ENCODE results near the gene PCDH1. TPM values are rescaled to one million over a fixed set of nuclear protein-coding genes. Genes with fewer than 3 reads are reported as not detected.

The PCDH1 gene
- total and polyA plus RNA-seq, 7 donors = 8.6 to 47.2 (median 13.2) TPM

- intact Hi-C loops (cut with DNase I) = no loop called here
- Histone ChIP-seq H3K36me3 (no peaks in the 10 kb centered on the region), H3K4me3 (no peak overlapping the region), H3K4me1 (peaks cover 0 to 3% (median 0%) of the 10 kb centered on the region in 4 donors), H3K9me3 (no peaks in the 10 kb centered on the region), H3K27me3 (peaks cover 0 to 28% (median 3%) of the 10 kb centered on the region in 3 donors), H3K27ac (no peak overlapping the region)
- no peak for DNase-seq
- no peak for TF ChIP-seq CTCF (IDR thresholded peaks at IDR 0.05)
- TF ChIP-seq POLR2A (IDR thresholded peaks at IDR 0.05) = no peak
- TF ChIP-seq EP300 (IDR thresholded peaks at IDR 0.05) = no peak
- no peak for TF ChIP-seq POLR2AphosphoS5 (IDR thresholded peaks at IDR 0.05)
- WGBS, 2 donors = 84 to 93% methylated on average over 16 of the region's 16 CpGs
Observed at GRCh38 chr5:141868541-141868940, 9.7 kb downstream of the PCDH1 start.

GRCh38 chr5:141867651-141868050 lies 10.6 kb downstream of the PCDH1 start:
- intact Hi-C loops (cut with DNase I) = no loop called here
- 30 to 55% methylated on average over 4 of the region's 4 CpGs for WGBS, 2 donors
- no peak for TF ChIP-seq POLR2AphosphoS5 (IDR thresholded peaks at IDR 0.05)
- no peak for TF ChIP-seq CTCF (IDR thresholded peaks at IDR 0.05)
- TF ChIP-seq POLR2A (IDR thresholded peaks at IDR 0.05) = no peak
- no peak for TF ChIP-seq EP300 (IDR thresholded peaks at IDR 0.05)
- Histone ChIP-seq H3K4me3 (no peak overlapping the region), H3K27me3 (peaks cover 0 to 27% (median 3%) of the 10 kb centered on the region in 3 donors), H3K4me1 (peaks cover 0 to 3% (median 0%) of the 10 kb centered on the region in 4 donors), H3K9me3 (no peaks in the 10 kb centered on the region), H3K27ac (no peak overlapping the region), H3K36me3 (peaks cover 0 to 5% (median 0%) of the 10 kb centered on the region in 4 donors)
- DNase-seq = no peak

- no peak overlapping the region for H3K4me3 ChIP-seq
- H3K9me3 ChIP-seq = no peaks in the 10 kb centered on the region
- H3K4me1 ChIP-seq = peaks cover 0 to 3% (median 0%) of the 10 kb centered on the region in 4 donors
- intact Hi-C loops (cut with DNase I) = no loop called here
- TF ChIP-seq CTCF (IDR thresholded peaks at IDR 0.05) (no peak), POLR2A (IDR thresholded peaks at IDR 0.05) (peak in 1 of 2 donors; percentile 21)
- no peak for DNase-seq
- no peak overlapping the region for H3K27ac ChIP-seq
- peaks cover 0 to 22% (median 3%) of the 10 kb centered on the region in 3 donors for H3K27me3 ChIP-seq
- peaks cover 0 to 5% (median 0%) of the 10 kb centered on the region in 4 donors for H3K36me3 ChIP-seq
- WGBS, 2 donors = 21 to 65% methylated on average over 5 of the region's 5 CpGs
Observed at GRCh38 chr5:141867139-141867538, 11.1 kb downstream of the PCDH1 start.

DNA sequence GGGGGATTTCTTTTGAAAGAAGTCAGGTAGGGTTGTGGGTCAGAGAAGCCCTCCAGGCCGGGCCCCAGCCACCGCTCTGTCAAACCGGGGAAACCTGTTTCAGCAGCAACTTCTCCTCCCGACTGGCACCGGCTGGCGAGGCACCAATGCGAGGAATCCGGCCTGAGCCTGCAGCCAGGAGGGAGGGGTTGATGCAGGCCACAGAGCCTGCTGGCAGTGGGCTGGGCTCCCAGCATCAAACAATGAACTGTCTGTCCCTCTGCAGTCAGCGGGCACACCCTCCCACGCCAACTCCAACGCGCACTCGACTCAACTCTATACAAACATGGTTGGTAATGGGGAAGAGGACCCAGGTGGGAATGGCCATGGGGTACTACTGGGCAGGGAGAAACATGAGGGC lies 12.1 kb downstream of the PCDH1 start:
- intact Hi-C loops (cut with DNase I) = no loop called here
- Histone ChIP-seq H3K4me3 (no peak overlapping the region), H3K27ac (peak overlapping the region in 2 of 4 donors; percentile 2 to 39), H3K4me1 (peaks cover 0 to 2% (median 0%) of the 10 kb centered on the region in 4 donors), H3K9me3 (no peaks in the 10 kb centered on the region), H3K36me3 (peaks cover 0 to 5% (median 0%) of the 10 kb centered on the region in 4 donors), H3K27me3 (peaks cover 0 to 12% (median 0%) of the 10 kb centered on the region in 3 donors)
- WGBS, 2 donors = 12 to 67% methylated on average over 13 of the region's 13 CpGs
- peak; percentile 76 for DNase-seq
- no peak for TF ChIP-seq EP300 (IDR thresholded peaks at IDR 0.05)
- no peak for TF ChIP-seq CTCF (IDR thresholded peaks at IDR 0.05)
- TF ChIP-seq POLR2A (IDR thresholded peaks at IDR 0.05) = no peak
- TF ChIP-seq POLR2AphosphoS5 (IDR thresholded peaks at IDR 0.05) = no peak

- peaks cover 0 to 5% (median 0%) of the 10 kb centered on the region in 3 donors for H3K27me3 ChIP-seq
- intact Hi-C loops (cut with DNase I) = no loop called here
- no peaks in the 10 kb centered on the region for H3K4me1 ChIP-seq
- peaks cover 0 to 5% (median 0%) of the 10 kb centered on the region in 4 donors for H3K36me3 ChIP-seq
- H3K27ac ChIP-seq = no peak overlapping the region
- WGBS, 2 donors = 61 to 84% methylated on average over 2 of the region's 2 CpGs
- TF ChIP-seq POLR2AphosphoS5 (IDR thresholded peaks at IDR 0.05) (no peak), EP300 (IDR thresholded peaks at IDR 0.05) (no peak), CTCF (IDR thresholded peaks at IDR 0.05) (no peak), POLR2A (IDR thresholded peaks at IDR 0.05) (no peak)
- H3K4me3 ChIP-seq = no peak overlapping the region
- DNase-seq = no peak
- no peaks in the 10 kb centered on the region for H3K9me3 ChIP-seq
Observed at GRCh38 chr5:141865406-141865805, 12.8 kb downstream of the PCDH1 start.
